Measurements from ENCODE around the gene FGF1.

FGF1 gene

GRCh38 chr5:142674531-142675469 lies 11.1 kb downstream of the FGF1 start:
- DNase-seq = no peak
- H3K9me3 ChIP-seq = no peaks in the 10 kb centered on the region
- H3K27ac ChIP-seq = peak overlapping the region; percentile 31 to 55
- intact Hi-C loops (cut with DNase I; ENCODE audit: low total_unique reads) = no loop called here
- no peak for TF ChIP-seq CTCF (IDR thresholded peaks at IDR 0.05)
- no peaks in the 10 kb centered on the region for H3K27me3 ChIP-seq
- H3K36me3 ChIP-seq = no peaks in the 10 kb centered on the region
- no peak overlapping the region for H3K4me3 ChIP-seq
- H3K4me1 ChIP-seq = peaks cover 0 to 20% (median 8%) of the 10 kb centered on the region in 4 donors

- peaks cover 0 to 23% (median 8%) of the 10 kb centered on the region in 4 donors for H3K4me1 ChIP-seq
- DNase-seq = no peak
- H3K27me3 ChIP-seq = no peaks in the 10 kb centered on the region
- H3K27ac ChIP-seq = no peak overlapping the region
- H3K9me3 ChIP-seq = no peaks in the 10 kb centered on the region
- H3K4me3 ChIP-seq = no peak overlapping the region
- H3K36me3 ChIP-seq = no peaks in the 10 kb centered on the region
- intact Hi-C loops (cut with DNase I; ENCODE audit: low total_unique reads) = no loop called here
- TF ChIP-seq CTCF (IDR thresholded peaks at IDR 0.05) = no peak
Observed at GRCh38 chr5:142671801-142672200, 14.1 kb downstream of the FGF1 start.

GRCh38 chr5:142671266-142671665 lies 14.6 kb downstream of the FGF1 start:
- DNase-seq = no peak
- no peaks in the 10 kb centered on the region for H3K9me3 ChIP-seq
- no peak overlapping the region for H3K27ac ChIP-seq
- H3K4me3 ChIP-seq = no peak overlapping the region
- peaks cover 0 to 23% (median 8%) of the 10 kb centered on the region in 4 donors for H3K4me1 ChIP-seq
- H3K27me3 ChIP-seq = no peaks in the 10 kb centered on the region
- intact Hi-C loops (cut with DNase I; ENCODE audit: low total_unique reads) = no loop called here
- TF ChIP-seq CTCF (IDR thresholded peaks at IDR 0.05) = no peak
- no peaks in the 10 kb centered on the region for H3K36me3 ChIP-seq

GRCh38 chr5:142670804-142671203 lies 15.1 kb downstream of the FGF1 start:
- no peaks in the 10 kb centered on the region for H3K27me3 ChIP-seq
- no peaks in the 10 kb centered on the region for H3K36me3 ChIP-seq
- no peak overlapping the region for H3K27ac ChIP-seq
- DNase-seq = no peak
- no peak for TF ChIP-seq CTCF (IDR thresholded peaks at IDR 0.05)
- peaks cover 0 to 23% (median 8%) of the 10 kb centered on the region in 4 donors for H3K4me1 ChIP-seq
- H3K4me3 ChIP-seq = no peak overlapping the region
- H3K9me3 ChIP-seq = no peaks in the 10 kb centered on the region
- intact Hi-C loops (cut with DNase I; ENCODE audit: low total_unique reads) = no loop called here

GRCh38 chr5:142669477-142669876 lies 16.4 kb downstream of the FGF1 start:
- no peak for TF ChIP-seq CTCF (IDR thresholded peaks at IDR 0.05)
- intact Hi-C loops (cut with DNase I; ENCODE audit: low total_unique reads) = no loop called here
- peaks cover 0 to 16% (median 5%) of the 10 kb centered on the region in 4 donors for H3K4me1 ChIP-seq
- H3K27me3 ChIP-seq = no peaks in the 10 kb centered on the region
- DNase-seq = no peak
- H3K4me3 ChIP-seq = no peak overlapping the region
- H3K9me3 ChIP-seq = no peaks in the 10 kb centered on the region
- H3K36me3 ChIP-seq = no peaks in the 10 kb centered on the region
- H3K27ac ChIP-seq = no peak overlapping the region
